ENCODE data around the gene HOMER1. TPM values are rescaled to one million over a fixed set of nuclear protein-coding genes. Genes with fewer than 3 reads are reported as not detected.

The HOMER1 gene
- total RNA-seq, 4 donors from 2014 or later, result 4.9 to 10.6 (median 8.2) TPM

- intact Hi-C loops (cut with DNase I), result no loop called here
- TF ChIP-seq POLR2A (IDR thresholded peaks at IDR 0.05) (no peak), CTCF (IDR thresholded peaks at IDR 0.05) (no peak)
These were observed 33.0 kb upstream of the HOMER1 start for GRCh38 chr5:79546782-79547428.

GRCh38 chr5:79544131-79544530, 30.2 kb upstream of the HOMER1 start:
- intact Hi-C loops (cut with DNase I), result no loop called here

More at GRCh38 chr5:79546782-79547428, 33.0 kb upstream of the HOMER1 start:
- no peaks in the 10 kb centered on the region for H3K27me3 ChIP-seq
- no peaks in the 10 kb centered on the region for H3K36me3 ChIP-seq
- 69 to 73% methylated on average over 7 of the region's 7 CpGs for WGBS, 2 donors
- no peak overlapping the region for H3K4me3 ChIP-seq
- DNase-seq, result no peak
- peaks cover 7 to 24% (median 10%) of the 10 kb centered on the region in 3 donors for H3K4me1 ChIP-seq
- no peaks in the 10 kb centered on the region for H3K9me3 ChIP-seq
- peak overlapping the region; percentile 58 to 76 (median 69) for H3K27ac ChIP-seq

GRCh38 chr5:79540939-79541338, 27.0 kb upstream of the HOMER1 start:
- H3K4me3 ChIP-seq, result no peak overlapping the region
- no peak overlapping the region for H3K27ac ChIP-seq
- H3K27me3 ChIP-seq, result no peaks in the 10 kb centered on the region
- DNase-seq, result no peak
- no peak for TF ChIP-seq CTCF (IDR thresholded peaks at IDR 0.05)
- H3K4me1 ChIP-seq, result no peaks in the 10 kb centered on the region
- H3K9me3 ChIP-seq, result no peaks in the 10 kb centered on the region
- WGBS, 2 donors, result 67 to 71% methylated on average over 6 of the region's 6 CpGs
- intact Hi-C loops (cut with DNase I), result no loop called here
- H3K36me3 ChIP-seq, result no peaks in the 10 kb centered on the region

More at GRCh38 chr5:79544131-79544530, 30.2 kb upstream of the HOMER1 start:
- H3K4me3 ChIP-seq, result no peak overlapping the region
- no peaks in the 10 kb centered on the region for H3K27me3 ChIP-seq
- TF ChIP-seq POLR2A (IDR thresholded peaks at IDR 0.05) (no peak), CTCF (IDR thresholded peaks at IDR 0.05) (no peak)
- no peak overlapping the region for H3K27ac ChIP-seq
- no peak for DNase-seq
- H3K9me3 ChIP-seq, result no peaks in the 10 kb centered on the region
- no peaks in the 10 kb centered on the region for H3K36me3 ChIP-seq
- peaks cover 7 to 24% (median 10%) of the 10 kb centered on the region in 3 donors for H3K4me1 ChIP-seq
- 64 to 75% methylated on average over 4 to 5 of the region's 5 CpGs for WGBS, 2 donors

- H3K27me3 ChIP-seq, result no peaks in the 10 kb centered on the region
- no peaks in the 10 kb centered on the region for H3K9me3 ChIP-seq
- WGBS, 2 donors, result 71 to 85% methylated on average over 3 of the region's 3 CpGs
- H3K4me3 ChIP-seq, result no peak overlapping the region
- intact Hi-C loops (cut with DNase I), result no loop called here
- TF ChIP-seq POLR2A (IDR thresholded peaks at IDR 0.05) (no peak), CTCF (IDR thresholded peaks at IDR 0.05) (no peak)
- DNase-seq, result no peak
- no peaks in the 10 kb centered on the region for H3K36me3 ChIP-seq
- H3K4me1 ChIP-seq, result no peaks in the 10 kb centered on the region
- no peak overlapping the region for H3K27ac ChIP-seq
These were observed 22.4 kb upstream of the HOMER1 start for GRCh38 chr5:79536193-79536906.

GRCh38 chr5:79535477-79536192, 21.7 kb upstream of the HOMER1 start:
- 65 to 88% methylated on average over 4 of the region's 4 CpGs for WGBS, 2 donors
- H3K36me3 ChIP-seq, result no peaks in the 10 kb centered on the region
- TF ChIP-seq POLR2A (IDR thresholded peaks at IDR 0.05) (no peak), CTCF (IDR thresholded peaks at IDR 0.05) (peak in 1 of 6 experiments; percentile 17)
- no peak overlapping the region for H3K4me3 ChIP-seq
- DNase-seq, result no peak
- intact Hi-C loops (cut with DNase I), result no loop called here
- H3K4me1 ChIP-seq, result no peaks in the 10 kb centered on the region
- no peaks in the 10 kb centered on the region for H3K9me3 ChIP-seq
- H3K27me3 ChIP-seq, result no peaks in the 10 kb centered on the region
- no peak overlapping the region for H3K27ac ChIP-seq

Measured in esophagus squamous epithelium (tissue), 5 donors.